SK-N-SH treated with all-trans-retinoic acid at 6 μM for 48 hours (cell line): ENCODE measurements around the gene JDP2.

Experiments
- ATAC-seq: fragments of 200-7000 bp; cut with Tn5 transposase; 3 replicates; pipeline ENCODE4 v1.9.1; 2020; ENCODE audit warnings: mild to moderate bottlenecking, moderate library complexity
- ARNTL ChIP-seq: fragments of 450-650 bp; formaldehyde crosslinking; IDR thresholded peaks from 2 replicates; pipeline ENCODE4 v1.5.0; 2020; ENCODE audit warnings: low read depth, mild to moderate bottlenecking, moderate library complexity, borderline replicate concordance
- BACH2 ChIP-seq: fragments of 250-450 bp; sonication (Bioruptor Pico); IDR thresholded peaks from 2 replicates; pipeline ENCODE4 v1.9.0; 2021; ENCODE audit warnings: mild to moderate bottlenecking, borderline replicate concordance
- ESRRG ChIP-seq: fragments of 250-450 bp; sonication (Bioruptor Pico); IDR thresholded peaks from 2 replicates; pipeline ENCODE4 v1.6.1; 2021; ENCODE audit warnings: mild to moderate bottlenecking
- GLIS3 ChIP-seq: fragments of 250-450 bp; sonication (Bioruptor Pico); IDR thresholded peaks from 2 replicates; pipeline ENCODE4 v1.5.0; 2020; ENCODE audit warnings: mild to moderate bottlenecking, moderate library complexity
- ISL1 ChIP-seq: fragments of 250-450 bp; sonication (Bioruptor Pico); IDR thresholded peaks from 2 replicates; pipeline ENCODE4 v2.1.2; 2022; ENCODE audit warnings: mild to moderate bottlenecking, moderate library complexity
- OSR1 ChIP-seq: fragments of 250-450 bp; sonication (Bioruptor Pico); IDR thresholded peaks from 2 replicates; pipeline ENCODE4 v1.8.0; 2022; ENCODE audit warnings: moderate library complexity, mild to moderate bottlenecking, inconsistent platforms
- PPARA ChIP-seq: fragments of 250-450 bp; sonication (Bioruptor Pico); IDR thresholded peaks from 2 replicates; pipeline ENCODE4 v1.5.0; 2020; ENCODE audit warnings: mild to moderate bottlenecking, borderline replicate concordance
- SNAI2 ChIP-seq: fragments of 250-450 bp; sonication (Bioruptor Pico); IDR thresholded peaks from 2 replicates; pipeline ENCODE4 v1.5.0; 2020; ENCODE audit warnings: mild to moderate bottlenecking, moderate library complexity
- TCF4 ChIP-seq: fragments of 250-450 bp; sonication (Bioruptor Pico); IDR thresholded peaks from 2 replicates; pipeline ENCODE4 v1.8.0; 2021; ENCODE audit warnings: mild to moderate bottlenecking, moderate library complexity, borderline replicate concordance
- TOX ChIP-seq: fragments of 250-450 bp; sonication (Bioruptor Pico); IDR thresholded peaks from 2 replicates; pipeline ENCODE4 v1.8.0; 2021; ENCODE audit warnings: mild to moderate bottlenecking, moderate library complexity, borderline replicate concordance
- ZC3H10 ChIP-seq: fragments of 250-450 bp; sonication (Bioruptor Pico); IDR thresholded peaks from 2 replicates; pipeline ENCODE4 v1.5.1; 2021; ENCODE audit warnings: mild to moderate bottlenecking, moderate library complexity
- ZFP3 ChIP-seq: fragments of 250-450 bp; sonication (Bioruptor Pico); IDR thresholded peaks from 2 replicates; pipeline ENCODE4 v1.5.0; 2020; ENCODE audit warnings: mild to moderate bottlenecking, moderate library complexity
- ZNF565 ChIP-seq: fragments of 450-650 bp; formaldehyde crosslinking; conservative IDR thresholded peaks from 2 replicates; pipeline ENCODE4 v1.5.0; 2020; ENCODE audit warnings: low read depth, mild to moderate bottlenecking, moderate library complexity
- ZNF70 ChIP-seq: fragments of 450-650 bp; formaldehyde crosslinking; IDR thresholded peaks from 2 replicates; pipeline ENCODE4 v1.5.0; 2020; ENCODE audit warnings: mild to moderate bottlenecking, moderate library complexity
- ZNF8 ChIP-seq: fragments of 450-650 bp; formaldehyde crosslinking; IDR thresholded peaks from 2 replicates; pipeline ENCODE4 v1.5.0; 2020; ENCODE audit warnings: mild to moderate bottlenecking, moderate library complexity
- TF ChIP-seq, protein P1 (sequence below): fragments of 250-450 bp; sonication (Bioruptor Pico); IDR thresholded peaks from 2 replicates; pipeline ENCODE4 v1.8.0; 2020; ENCODE audit warnings: mild to moderate bottlenecking, moderate library complexity, borderline replicate concordance
- TF ChIP-seq, protein P2 (sequence below): fragments of 250-450 bp; sonication (Bioruptor Pico); IDR thresholded peaks from 2 replicates; pipeline ENCODE4 v1.5.1; 2021; ENCODE audit warnings: mild to moderate bottlenecking, moderate library complexity
- TF ChIP-seq, protein P3 (sequence below): fragments of 250-450 bp; sonication (Bioruptor Pico); IDR thresholded peaks from 2 replicates; pipeline ENCODE4 v1.8.0; 2021; ENCODE audit warnings: low read depth, mild to moderate bottlenecking, moderate library complexity, borderline replicate concordance
- TF ChIP-seq, protein P4 (sequence below): fragments of 250-450 bp; sonication (Bioruptor Pico); IDR thresholded peaks from 2 replicates; pipeline ENCODE4 v1.5.1; 2020; ENCODE audit warnings: low read depth, mild to moderate bottlenecking, moderate library complexity
- TF ChIP-seq, protein P5 (sequence below): fragments of 250-450 bp; sonication (Bioruptor Pico); IDR thresholded peaks from 2 replicates; pipeline ENCODE4 v1.5.0; 2020; ENCODE audit warnings: mild to moderate bottlenecking, moderate library complexity

JDP2 gene

DNA sequence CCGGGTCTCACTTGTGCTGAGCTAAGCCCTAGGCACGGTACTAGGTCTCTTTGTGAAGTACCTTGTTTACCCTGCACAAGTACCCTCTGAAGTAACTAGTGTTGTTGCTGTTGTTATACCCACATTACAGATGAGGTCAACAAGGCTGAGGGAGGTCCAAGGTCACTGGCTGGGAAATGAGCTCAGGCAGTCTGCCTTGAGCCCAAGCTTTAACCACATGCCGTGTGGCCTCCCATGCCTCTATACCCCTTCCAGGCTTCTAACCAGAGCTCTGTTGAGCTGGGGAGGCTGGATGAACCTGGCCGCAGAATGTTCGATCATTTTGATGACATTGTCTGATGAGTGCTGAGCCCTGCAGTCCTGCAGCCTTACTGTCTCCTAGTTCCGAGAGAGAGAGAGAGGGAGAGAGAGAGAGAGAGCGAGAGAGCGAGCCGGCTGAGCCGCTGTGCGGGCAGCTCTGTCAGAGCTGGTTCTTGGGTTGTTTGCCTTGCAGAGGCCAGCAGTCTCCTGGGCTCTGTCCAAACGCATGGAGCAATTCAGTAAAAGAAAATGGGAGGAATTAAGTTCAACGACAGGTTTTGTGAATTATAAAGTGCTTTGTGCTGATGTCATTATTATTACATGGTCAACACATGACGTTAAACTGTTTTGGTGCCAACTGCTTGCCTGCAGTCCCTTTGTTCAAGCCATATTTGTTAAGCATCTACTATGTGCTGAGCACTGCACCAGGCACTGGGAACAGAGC, 13.1 kb downstream of the JDP2 start:
- TF ChIP-seq, protein P1, sequence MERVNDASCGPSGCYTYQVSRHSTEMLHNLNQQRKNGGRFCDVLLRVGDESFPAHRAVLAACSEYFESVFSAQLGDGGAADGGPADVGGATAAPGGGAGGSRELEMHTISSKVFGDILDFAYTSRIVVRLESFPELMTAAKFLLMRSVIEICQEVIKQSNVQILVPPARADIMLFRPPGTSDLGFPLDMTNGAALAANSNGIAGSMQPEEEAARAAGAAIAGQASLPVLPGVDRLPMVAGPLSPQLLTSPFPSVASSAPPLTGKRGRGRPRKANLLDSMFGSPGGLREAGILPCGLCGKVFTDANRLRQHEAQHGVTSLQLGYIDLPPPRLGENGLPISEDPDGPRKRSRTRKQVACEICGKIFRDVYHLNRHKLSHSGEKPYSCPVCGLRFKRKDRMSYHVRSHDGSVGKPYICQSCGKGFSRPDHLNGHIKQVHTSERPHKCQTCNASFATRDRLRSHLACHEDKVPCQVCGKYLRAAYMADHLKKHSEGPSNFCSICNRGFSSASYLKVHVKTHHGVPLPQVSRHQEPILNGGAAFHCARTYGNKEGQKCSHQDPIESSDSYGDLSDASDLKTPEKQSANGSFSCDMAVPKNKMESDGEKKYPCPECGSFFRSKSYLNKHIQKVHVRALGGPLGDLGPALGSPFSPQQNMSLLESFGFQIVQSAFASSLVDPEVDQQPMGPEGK (CRISPR knock-in tag), result no peak
- TF ChIP-seq, protein P2, sequence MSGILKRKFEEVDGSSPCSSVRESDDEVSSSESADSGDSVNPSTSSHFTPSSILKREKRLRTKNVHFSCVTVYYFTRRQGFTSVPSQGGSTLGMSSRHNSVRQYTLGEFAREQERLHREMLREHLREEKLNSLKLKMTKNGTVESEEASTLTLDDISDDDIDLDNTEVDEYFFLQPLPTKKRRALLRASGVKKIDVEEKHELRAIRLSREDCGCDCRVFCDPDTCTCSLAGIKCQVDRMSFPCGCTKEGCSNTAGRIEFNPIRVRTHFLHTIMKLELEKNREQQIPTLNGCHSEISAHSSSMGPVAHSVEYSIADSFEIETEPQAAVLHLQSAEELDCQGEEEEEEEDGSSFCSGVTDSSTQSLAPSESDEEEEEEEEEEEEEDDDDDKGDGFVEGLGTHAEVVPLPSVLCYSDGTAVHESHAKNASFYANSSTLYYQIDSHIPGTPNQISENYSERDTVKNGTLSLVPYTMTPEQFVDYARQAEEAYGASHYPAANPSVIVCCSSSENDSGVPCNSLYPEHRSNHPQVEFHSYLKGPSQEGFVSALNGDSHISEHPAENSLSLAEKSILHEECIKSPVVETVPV, result no peak
- TF ChIP-seq ARNTL (no peak), ZNF565 (CRISPR knock-in tag) (no peak), ISL1 (CRISPR knock-in tag) (no peak), BACH2 (CRISPR knock-in tag) (no peak), SNAI2 (CRISPR knock-in tag) (no peak)
- TF ChIP-seq, protein P3, sequence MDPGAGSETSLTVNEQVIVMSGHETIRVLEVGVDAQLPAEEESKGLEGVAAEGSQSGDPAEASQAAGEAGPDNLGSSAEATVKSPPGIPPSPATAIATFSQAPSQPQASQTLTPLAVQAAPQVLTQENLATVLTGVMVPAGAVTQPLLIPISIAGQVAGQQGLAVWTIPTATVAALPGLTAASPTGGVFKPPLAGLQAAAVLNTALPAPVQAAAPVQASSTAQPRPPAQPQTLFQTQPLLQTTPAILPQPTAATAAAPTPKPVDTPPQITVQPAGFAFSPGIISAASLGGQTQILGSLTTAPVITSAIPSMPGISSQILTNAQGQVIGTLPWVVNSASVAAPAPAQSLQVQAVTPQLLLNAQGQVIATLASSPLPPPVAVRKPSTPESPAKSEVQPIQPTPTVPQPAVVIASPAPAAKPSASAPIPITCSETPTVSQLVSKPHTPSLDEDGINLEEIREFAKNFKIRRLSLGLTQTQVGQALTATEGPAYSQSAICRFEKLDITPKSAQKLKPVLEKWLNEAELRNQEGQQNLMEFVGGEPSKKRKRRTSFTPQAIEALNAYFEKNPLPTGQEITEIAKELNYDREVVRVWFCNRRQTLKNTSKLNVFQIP (CRISPR knock-in tag), result no peak
- ATAC-seq, result no peak

DNA sequence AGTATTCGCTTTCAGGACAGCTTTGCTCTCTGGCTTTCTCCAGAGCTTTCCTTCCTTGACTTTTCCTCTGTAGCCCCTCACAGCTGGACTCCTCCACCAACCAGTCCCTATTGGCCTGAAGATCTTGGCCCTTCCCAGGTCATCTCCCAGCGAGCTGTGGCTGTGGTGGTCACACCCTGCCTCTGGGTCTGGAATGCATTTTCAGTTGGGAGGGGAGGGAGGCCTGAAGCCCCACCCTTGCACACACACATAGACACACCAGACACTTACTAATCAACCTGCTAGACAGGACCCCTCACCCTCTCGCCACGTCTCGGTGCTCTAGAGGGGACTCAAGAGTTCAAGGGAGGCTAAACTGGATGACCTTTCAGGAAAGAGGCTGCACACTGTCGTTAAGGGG, 13.9 kb downstream of the JDP2 start:
- no peak for TF ChIP-seq TOX
- TF ChIP-seq SNAI2 (CRISPR knock-in tag), result no peak
- TF ChIP-seq, protein P1 (CRISPR knock-in tag), result no peak
- no peak for TF ChIP-seq ZFP3 (CRISPR knock-in tag)
- TF ChIP-seq GLIS3 (CRISPR knock-in tag), result no peak
- TF ChIP-seq OSR1, result no peak
- TF ChIP-seq ZC3H10 (CRISPR knock-in tag), result no peak
- TF ChIP-seq, protein P4, sequence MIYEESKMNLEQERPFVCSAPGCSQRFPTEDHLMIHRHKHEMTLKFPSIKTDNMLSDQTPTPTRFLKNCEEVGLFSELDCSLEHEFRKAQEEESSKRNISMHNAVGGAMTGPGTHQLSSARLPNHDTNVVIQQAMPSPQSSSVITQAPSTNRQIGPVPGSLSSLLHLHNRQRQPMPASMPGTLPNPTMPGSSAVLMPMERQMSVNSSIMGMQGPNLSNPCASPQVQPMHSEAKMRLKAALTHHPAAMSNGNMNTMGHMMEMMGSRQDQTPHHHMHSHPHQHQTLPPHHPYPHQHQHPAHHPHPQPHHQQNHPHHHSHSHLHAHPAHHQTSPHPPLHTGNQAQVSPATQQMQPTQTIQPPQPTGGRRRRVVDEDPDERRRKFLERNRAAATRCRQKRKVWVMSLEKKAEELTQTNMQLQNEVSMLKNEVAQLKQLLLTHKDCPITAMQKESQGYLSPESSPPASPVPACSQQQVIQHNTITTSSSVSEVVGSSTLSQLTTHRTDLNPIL, result no peak
- no peak for TF ChIP-seq ZNF8 (CRISPR knock-in tag)
- TF ChIP-seq PPARA (CRISPR knock-in tag), result no peak
- TF ChIP-seq, all 23 proteins: peak for 0
- ATAC-seq, result no peak

DNA sequence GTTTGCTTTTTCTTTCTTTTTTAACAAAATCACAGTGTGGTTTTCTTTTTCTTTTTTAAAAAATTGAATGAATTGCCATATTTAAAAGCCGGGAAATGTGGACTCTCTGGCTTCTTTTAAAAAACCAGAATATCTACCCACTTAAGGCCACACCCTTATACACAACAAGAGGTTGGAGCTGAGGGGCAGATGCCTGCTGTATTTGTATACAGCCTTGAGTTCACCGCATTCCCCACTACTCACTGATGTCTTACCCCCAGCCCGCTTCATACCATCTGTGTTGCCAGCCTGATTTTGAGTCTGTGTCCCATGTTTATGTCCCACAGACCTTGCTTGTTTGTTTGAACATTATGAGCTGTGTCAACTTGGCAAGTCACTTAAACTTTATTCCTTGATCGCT, 14.3 kb downstream of the JDP2 start:
- no peak for ATAC-seq
- TF ChIP-seq, protein P4, result no peak
- TF ChIP-seq OSR1 (no peak), ZNF70 (CRISPR knock-in tag) (no peak), BACH2 (CRISPR knock-in tag) (no peak), GLIS3 (CRISPR knock-in tag) (no peak), ESRRG (CRISPR knock-in tag) (no peak), ISL1 (CRISPR knock-in tag) (no peak), ZNF8 (CRISPR knock-in tag) (no peak), ARNTL (no peak), PPARA (CRISPR knock-in tag) (no peak), TCF4 (CRISPR knock-in tag) (no peak)
- TF ChIP-seq, protein P1 (CRISPR knock-in tag), result no peak
- TF ChIP-seq, protein P5, sequence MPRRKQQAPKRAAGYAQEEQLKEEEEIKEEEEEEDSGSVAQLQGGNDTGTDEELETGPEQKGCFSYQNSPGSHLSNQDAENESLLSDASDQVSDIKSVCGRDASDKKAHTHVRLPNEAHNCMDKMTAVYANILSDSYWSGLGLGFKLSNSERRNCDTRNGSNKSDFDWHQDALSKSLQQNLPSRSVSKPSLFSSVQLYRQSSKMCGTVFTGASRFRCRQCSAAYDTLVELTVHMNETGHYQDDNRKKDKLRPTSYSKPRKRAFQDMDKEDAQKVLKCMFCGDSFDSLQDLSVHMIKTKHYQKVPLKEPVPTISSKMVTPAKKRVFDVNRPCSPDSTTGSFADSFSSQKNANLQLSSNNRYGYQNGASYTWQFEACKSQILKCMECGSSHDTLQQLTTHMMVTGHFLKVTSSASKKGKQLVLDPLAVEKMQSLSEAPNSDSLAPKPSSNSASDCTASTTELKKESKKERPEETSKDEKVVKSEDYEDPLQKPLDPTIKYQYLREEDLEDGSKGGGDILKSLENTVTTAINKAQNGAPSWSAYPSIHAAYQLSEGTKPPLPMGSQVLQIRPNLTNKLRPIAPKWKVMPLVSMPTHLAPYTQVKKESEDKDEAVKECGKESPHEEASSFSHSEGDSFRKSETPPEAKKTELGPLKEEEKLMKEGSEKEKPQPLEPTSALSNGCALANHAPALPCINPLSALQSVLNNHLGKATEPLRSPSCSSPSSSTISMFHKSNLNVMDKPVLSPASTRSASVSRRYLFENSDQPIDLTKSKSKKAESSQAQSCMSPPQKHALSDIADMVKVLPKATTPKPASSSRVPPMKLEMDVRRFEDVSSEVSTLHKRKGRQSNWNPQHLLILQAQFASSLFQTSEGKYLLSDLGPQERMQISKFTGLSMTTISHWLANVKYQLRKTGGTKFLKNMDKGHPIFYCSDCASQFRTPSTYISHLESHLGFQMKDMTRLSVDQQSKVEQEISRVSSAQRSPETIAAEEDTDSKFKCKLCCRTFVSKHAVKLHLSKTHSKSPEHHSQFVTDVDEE, result no peak
- TF ChIP-seq, protein P2, result no peak
